SK-N-SH (cell line): ENCODE data around the gene TXNRD2. TPM values are rescaled to one million over a fixed set of nuclear protein-coding genes. Genes with fewer than 3 reads are reported as not detected.
A peak's percentile ranks its signal among the peaks of the same experiment; 100 is the strongest.

Source experiments
- CTCF ChIA-PET: fragments of 300-600, 350-600 bp; formaldehyde crosslinking; extraction: SDS; loops from one replicate; lab custom pipeline; 2021; lab: Yijun Ruan, JAX
- POLR2A ChIA-PET: fragments of 350-600 bp; sonication (Branson Sonifier 250); formaldehyde crosslinking; extraction: SDS; loops from one replicate; lab custom pipeline; 2020; ENCODE audit warnings: antibody characterized with exemption, inconsistent platforms; lab: Yijun Ruan, JAX
- DNase-seq: peaks from one replicate; pipeline ENCODE4 v3.0.0; 2012
- H2AFZ ChIP-seq: fragments of 200-600 bp; sonication (generic); 2 replicates; pipeline ENCODE4 v1.8.1; 2016; ENCODE audit warnings: antibody characterized with exemption, mild to moderate bottlenecking, low read depth
- H3F3A ChIP-seq: fragments of 200-600 bp; sonication (generic); replicated peaks from 2 replicates; pipeline ENCODE3; 2016; ENCODE audit warnings: antibody characterized with exemption, mild to moderate bottlenecking; ENCODE audit not compliant: insufficient read depth
- H3K27ac ChIP-seq, 2 experiments: fragments of 200-500 bp in 1 of 2; fragments of 200-600 bp in 1 of 2; sonication (Bioruptor generic) in 1 of 2; sonication (generic), shearing (Covaris generic) in 1 of 2; 2 replicates each; pipeline versions ENCODE4 v1.5.1 to v1.6.1; 2014 to 2016; ENCODE audit warnings: low read depth in 2 of 2, inconsistent platforms in 1 of 2, low read length in 1 of 2, mild to moderate bottlenecking in 1 of 2, mixed read lengths in 1 of 2
- H3K27me3 ChIP-seq: fragments of 200-600 bp; sonication (generic), shearing (Covaris generic); 2 replicates; pipeline ENCODE4 v1.6.1; 2016; ENCODE audit warnings: mixed run types; ENCODE audit not compliant: insufficient read depth
- H3K36me3 ChIP-seq, 2 experiments: fragments of 200-500 bp in 1 of 2; fragments of 200-600 bp in 1 of 2; sonication (Bioruptor generic) in 1 of 2; sonication (generic) in 1 of 2; replicated peaks in 1 of 2; 2 replicates each; pipeline versions ENCODE3 to v1.5.1; 2014 to 2016; ENCODE audit warnings: low read length in 1 of 2, mild to moderate bottlenecking in 1 of 2; ENCODE audit not compliant: insufficient read depth in 2 of 2, control insufficient read depth in 1 of 2
- H3K4me1 ChIP-seq, 2 experiments: fragments of 200-500 bp in 1 of 2; fragments of 200-600 bp in 1 of 2; sonication (Bioruptor generic) in 1 of 2; sonication (generic), shearing (Covaris generic) in 1 of 2; 2 replicates each; pipeline versions ENCODE4 v1.5.1 to v1.6.1; 2014 to 2016; ENCODE audit warnings: low read depth in 1 of 2, low read length in 1 of 2, mixed run types in 1 of 2; ENCODE audit not compliant: insufficient read depth in 2 of 2, control insufficient read depth in 1 of 2
- H3K4me2 ChIP-seq: fragments of 200-600 bp; sonication (generic), shearing (Covaris generic); 2 replicates; pipeline ENCODE4 v1.6.1; 2017; ENCODE audit warnings: mixed run types
- H3K4me3 ChIP-seq, 2 experiments: fragments of 200-500 bp in 1 of 2; fragments of 200-600 bp in 1 of 2; sonication (Bioruptor generic) in 1 of 2; sonication (generic), shearing (Covaris generic) in 1 of 2; 2 replicates each; pipeline versions ENCODE4 v1.5.1 to v1.8.1; 2014 to 2016; ENCODE audit warnings: low read depth in 2 of 2, inconsistent platforms in 1 of 2, low read length in 1 of 2, mild to moderate bottlenecking in 1 of 2, mixed read lengths in 1 of 2, moderate library complexity in 1 of 2
- H3K79me2 ChIP-seq: fragments of 200-600 bp; sonication (generic); 2 replicates; pipeline ENCODE4 v1.8.1; 2017; ENCODE audit warnings: mild to moderate bottlenecking; ENCODE audit not compliant: insufficient read depth
- H3K9ac ChIP-seq: fragments of 200-600 bp; sonication (generic); 2 replicates; pipeline ENCODE4 v1.6.1; 2017; ENCODE audit warnings: mixed run types
- H3K9me2 ChIP-seq: fragments of 200-600 bp; sonication (generic); 2 replicates; pipeline ENCODE4 v1.6.1; 2017; ENCODE audit warnings: mixed run types
- H3K9me3 ChIP-seq: fragments of 200-600 bp; sonication (generic); 2 replicates; pipeline ENCODE4 v1.6.1; 2017; ENCODE audit warnings: mixed run types, mild to moderate bottlenecking, moderate library complexity
- H4K20me1 ChIP-seq: fragments of 200-600 bp; sonication (generic); 2 replicates; pipeline ENCODE4 v1.6.1; 2017; ENCODE audit warnings: mild to moderate bottlenecking, mixed run types; ENCODE audit not compliant: insufficient read depth
- ELF1 ChIP-seq: IDR thresholded peaks from 2 replicates; pipeline ENCODE4 v1.4.0; 2012
- EZH2phosphoT487 ChIP-seq: fragments of 200-600 bp; sonication (generic); IDR thresholded peaks from 2 replicates; pipeline ENCODE4 v1.6.1; 2017; ENCODE audit warnings: low read depth, mixed run types, mild to moderate bottlenecking, antibody characterized with exemption, moderate library complexity, borderline replicate concordance
- FOXJ3 ChIP-seq: sonication (generic); formaldehyde crosslinking; IDR thresholded peaks from 2 replicates; pipeline ENCODE4 v1.5.1; 2020; ENCODE audit warnings: mild to moderate bottlenecking, missing genetic modification reagents
- GABPA ChIP-seq: IDR thresholded peaks from 2 replicates; pipeline ENCODE4 v1.4.0; 2012; ENCODE audit warnings: low read depth, mild to moderate bottlenecking
- IRF3 ChIP-seq: fragments of 150-350 bp; IDR thresholded peaks from 2 replicates; pipeline ENCODE4 v1.6.1; 2016; ENCODE audit warnings: mild to moderate bottlenecking, low read depth, low read length
- JUND ChIP-seq: IDR thresholded peaks from 2 replicates; pipeline ENCODE4 v1.4.0; 2012
- MAX ChIP-seq: IDR thresholded peaks from 2 replicates; pipeline ENCODE4 v1.4.0; 2012; ENCODE audit warnings: low read depth
- NRF1 ChIP-seq: IDR thresholded peaks from 2 replicates; pipeline ENCODE4 v1.6.1; 2012; ENCODE audit warnings: low read depth, mild to moderate bottlenecking, low read length
- POLR2AphosphoS5 ChIP-seq: IDR thresholded peaks from 2 replicates; pipeline ENCODE4 v1.6.1; 2012; ENCODE audit warnings: low read depth, low read length
- RAD21 ChIP-seq: IDR thresholded peaks from 2 replicates; pipeline ENCODE4 v1.6.1; 2012; ENCODE audit warnings: mild to moderate bottlenecking, low read length
- RCOR1 ChIP-seq: fragments of 150-350 bp; IDR thresholded peaks from 2 replicates; pipeline ENCODE4 v1.6.1; 2017; ENCODE audit warnings: antibody characterized with exemption, low read length
- RFX5 ChIP-seq: IDR thresholded peaks from 2 replicates; pipeline ENCODE4 v1.6.1; 2012; ENCODE audit warnings: mild to moderate bottlenecking, improper control_type of control experiment, low read length
- RXRA ChIP-seq: IDR thresholded peaks from 2 replicates; pipeline ENCODE4 v1.4.0; 2012; ENCODE audit warnings: low read depth, mild to moderate bottlenecking, borderline replicate concordance
- SIN3A ChIP-seq: IDR thresholded peaks from 2 replicates; pipeline ENCODE4 v1.6.1; 2012; ENCODE audit warnings: low read depth, mild to moderate bottlenecking, low read length, moderate library complexity, borderline replicate concordance
- TEAD4 ChIP-seq: IDR thresholded peaks from 2 replicates; pipeline ENCODE4 v1.4.0; 2012; ENCODE audit warnings: mild to moderate bottlenecking, borderline replicate concordance; ENCODE audit not compliant: insufficient read depth
- YY1 ChIP-seq: IDR thresholded peaks from 2 replicates; pipeline ENCODE4 v1.4.0; 2012; ENCODE audit warnings: low read depth, mild to moderate bottlenecking
- WGBS: methylation state at CpG from one replicate; pipeline ENCODE4 v1.1.6; 2017; ENCODE audit warnings: low lambda C conversion rate; 5-methylcytosine and 5-hydroxymethylcytosine counted together
- polyA plus RNA-seq, 3 experiments: library from polyadenylated mRNA; depleted of rRNA; stranded (reverse); fragments of >200 nt; gene quantifications; 2 replicates each; pipeline ENCODE4 v1.2.3, GENCODE V29; 2012
- TF ChIP-seq, protein P1 (sequence below): IDR thresholded peaks from 2 replicates; pipeline ENCODE4 v1.6.1; 2012; ENCODE audit warnings: mild to moderate bottlenecking, low read depth, low read length, moderate library complexity

The TXNRD2 gene
- polyA plus RNA-seq, 1 of the 3 experiments (the other 2 are of a cell fraction), result 34.7 TPM

GRCh38 chr22:19990609-19991394, 49.2 kb upstream of the TXNRD2 start:
- WGBS, result 65% methylated on average over 3 of the region's 20 CpGs
- ChIA-PET CTCF (interaction anchor here (0.6 to 16.4 kb wide), 10 partner anchors 9 to 260 kb away, joined by 3 to 224 read pairs (median 3); partner anchors contain the start of genes COMT and TXNRD2), POLR2A (interaction anchor here (1.1 to 1.6 kb wide), 3 partner anchors 19 to 25 kb away, joined by 3 to 6 read pairs (median 4); no protein-coding TSS in a partner anchor)
- H3K9ac ChIP-seq, result no peak overlapping the region
- no peaks in the 10 kb centered on the region for H3K36me3 ChIP-seq
- no peaks in the 10 kb centered on the region for H3K79me2 ChIP-seq
- H3K9me3 ChIP-seq, result no peaks in the 10 kb centered on the region
- peaks cover 0 to 63% of the 10 kb centered on the region in 2 experiments; a peak in 2 of 4 replicates for H3K4me1 ChIP-seq
- peak overlapping the region in 1 of 2 experiments; percentile 91; a peak in 2 of 4 replicates for H3K27ac ChIP-seq
- DNase-seq, result peak; percentile 78
- H3K27me3 ChIP-seq, result no peaks in the 10 kb centered on the region
- H3K4me3 ChIP-seq, result no peak overlapping the region
- peaks cover 3% of the 10 kb centered on the region; the same call in 1 of the 2 replicates for H4K20me1 ChIP-seq
- no peaks in the 10 kb centered on the region for H3K9me2 ChIP-seq
- H3F3A ChIP-seq, result no peaks in the 10 kb centered on the region
- no peak overlapping the region for H3K4me2 ChIP-seq
- no peak for TF ChIP-seq YY1
- no peak for TF ChIP-seq GABPA
- no peak for TF ChIP-seq EZH2phosphoT487
- TF ChIP-seq, protein P1, sequence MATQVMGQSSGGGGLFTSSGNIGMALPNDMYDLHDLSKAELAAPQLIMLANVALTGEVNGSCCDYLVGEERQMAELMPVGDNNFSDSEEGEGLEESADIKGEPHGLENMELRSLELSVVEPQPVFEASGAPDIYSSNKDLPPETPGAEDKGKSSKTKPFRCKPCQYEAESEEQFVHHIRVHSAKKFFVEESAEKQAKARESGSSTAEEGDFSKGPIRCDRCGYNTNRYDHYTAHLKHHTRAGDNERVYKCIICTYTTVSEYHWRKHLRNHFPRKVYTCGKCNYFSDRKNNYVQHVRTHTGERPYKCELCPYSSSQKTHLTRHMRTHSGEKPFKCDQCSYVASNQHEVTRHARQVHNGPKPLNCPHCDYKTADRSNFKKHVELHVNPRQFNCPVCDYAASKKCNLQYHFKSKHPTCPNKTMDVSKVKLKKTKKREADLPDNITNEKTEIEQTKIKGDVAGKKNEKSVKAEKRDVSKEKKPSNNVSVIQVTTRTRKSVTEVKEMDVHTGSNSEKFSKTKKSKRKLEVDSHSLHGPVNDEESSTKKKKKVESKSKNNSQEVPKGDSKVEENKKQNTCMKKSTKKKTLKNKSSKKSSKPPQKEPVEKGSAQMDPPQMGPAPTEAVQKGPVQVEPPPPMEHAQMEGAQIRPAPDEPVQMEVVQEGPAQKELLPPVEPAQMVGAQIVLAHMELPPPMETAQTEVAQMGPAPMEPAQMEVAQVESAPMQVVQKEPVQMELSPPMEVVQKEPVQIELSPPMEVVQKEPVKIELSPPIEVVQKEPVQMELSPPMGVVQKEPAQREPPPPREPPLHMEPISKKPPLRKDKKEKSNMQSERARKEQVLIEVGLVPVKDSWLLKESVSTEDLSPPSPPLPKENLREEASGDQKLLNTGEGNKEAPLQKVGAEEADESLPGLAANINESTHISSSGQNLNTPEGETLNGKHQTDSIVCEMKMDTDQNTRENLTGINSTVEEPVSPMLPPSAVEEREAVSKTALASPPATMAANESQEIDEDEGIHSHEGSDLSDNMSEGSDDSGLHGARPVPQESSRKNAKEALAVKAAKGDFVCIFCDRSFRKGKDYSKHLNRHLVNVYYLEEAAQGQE, result no peak
- no peak for TF ChIP-seq POLR2AphosphoS5
- TF ChIP-seq FOXJ3 (CRISPR knock-in tag), result no peak
- TF ChIP-seq RAD21, result no peak
- no peak for TF ChIP-seq ELF1
- TF ChIP-seq TEAD4, result no peak
- no peak for TF ChIP-seq RCOR1
- no peak for TF ChIP-seq NRF1
- TF ChIP-seq RXRA, result no peak
- TF ChIP-seq IRF3, result no peak
- no peak for TF ChIP-seq JUND
- TF ChIP-seq RFX5, result no peak
- TF ChIP-seq MAX, result no peak
- TF ChIP-seq SIN3A, result no peak
- H2AFZ ChIP-seq, result no peak overlapping the region
